Activated CD8-positive, alpha-beta T cell treated with anti-CD3 and anti-CD28 coated beads for 36 hours (primary cell): ENCODE data around the gene ANKRD44. TPM values are rescaled to one million over a fixed set of nuclear protein-coding genes. Genes with fewer than 3 reads are reported as not detected.

Experiments used
- ATAC-seq: fragments of 200-7000 bp; cut with Tn5 transposase; one replicate; pipeline ENCODE4 v1.10.0; 2021; ENCODE audit warnings: mild to moderate bottlenecking, moderate library complexity
- CTCF ChIA-PET: fragments of 350-600 bp; sonication (Branson Sonifier 250); formaldehyde crosslinking; loops from one replicate; lab custom pipeline; 2021; ENCODE audit warnings: antibody characterized with exemption; lab: Charles Lee
- POLR2A ChIA-PET: fragments of 350-600 bp; sonication (Branson Sonifier 250); formaldehyde crosslinking; loops from one replicate; lab custom pipeline; 2021; ENCODE audit warnings: antibody characterized with exemption; lab: Charles Lee
- DNase-seq: peaks from one replicate; pipeline ENCODE4 v3.0.0-alpha.2; 2020
- H3K27ac Mint-ChIP-seq: one replicate; pipeline ENCODE4 v1.8.0; 2021; ENCODE audit warnings: mild to moderate bottlenecking, mixed read lengths
- H3K27me3 Mint-ChIP-seq: one replicate; pipeline ENCODE4 v1.8.0; 2021; ENCODE audit warnings: mixed read lengths
- H3K36me3 Mint-ChIP-seq: one replicate; pipeline ENCODE4 v1.8.0; 2021; ENCODE audit warnings: low read depth, mixed read lengths
- H3K4me1 Mint-ChIP-seq: one replicate; pipeline ENCODE4 v1.8.0; 2021; ENCODE audit warnings: low read depth, mixed read lengths
- H3K4me3 Mint-ChIP-seq: one replicate; pipeline ENCODE4 v1.8.0; 2021; ENCODE audit warnings: mild to moderate bottlenecking, moderate library complexity, mixed read lengths
- H3K9me3 Mint-ChIP-seq: one replicate; pipeline ENCODE4 v1.8.0; 2021; ENCODE audit warnings: mixed read lengths
- CTCF ChIP-seq: fragments of 200-600 bp; IDR thresholded peaks from one replicate; pipeline ENCODE4 v1.8.0; 2022; ENCODE audit warnings: antibody characterized with exemption, mild to moderate bottlenecking
- intact Hi-C: fragments of 100-400 bp; cut with micrococcal nuclease; formaldehyde crosslinking; loops from one replicate; pipeline ENCODE4 v1.10.0; 2022
- total RNA-seq, 2 experiments: library from RNA; stranded (reverse); gene quantifications; one replicate each; pipeline ENCODE4 v1.2.3, GENCODE V29; 2021

ANKRD44 gene
- total RNA-seq, 2 experiments from 2014 or later, result 131 to 132 TPM

DNA sequence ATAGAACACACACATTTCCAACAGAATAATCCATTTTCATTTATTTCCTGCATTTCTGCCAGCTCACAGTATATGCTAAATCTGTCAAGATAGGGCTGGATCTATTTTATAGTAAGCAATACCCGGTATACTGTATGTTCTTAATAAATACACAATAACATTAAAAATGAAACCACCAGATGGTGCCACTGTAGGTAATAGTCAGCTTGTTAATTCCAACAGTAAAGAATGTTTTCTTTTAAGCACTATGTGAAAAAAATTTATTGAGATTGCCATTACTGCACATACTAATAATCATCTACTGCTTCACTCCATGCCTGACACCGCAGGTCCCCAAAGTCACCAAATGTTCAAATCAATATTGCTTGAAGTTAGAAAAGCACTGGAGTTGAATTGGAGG lies 252.6 kb downstream of the ANKRD44 start:
- DNase-seq (no peak), ATAC-seq (no peak)
- H3K4me1 Mint-ChIP-seq, result peaks cover 34% of the 10 kb centered on the region
- CTCF ChIA-PET, result interaction anchor here (0.7 to 4.5 kb wide), 5 partner anchors 12 to 361 kb away, joined by 3 to 21 read pairs (median 4); no protein-coding TSS in a partner anchor
- H3K4me3 Mint-ChIP-seq, result no peak overlapping the region
- TF ChIP-seq CTCF, result no peak
- H3K9me3 Mint-ChIP-seq, result peaks cover 21% of the 10 kb centered on the region
- H3K27ac Mint-ChIP-seq, result no peak overlapping the region
- intact Hi-C loops, result no loop called here
- H3K27me3 Mint-ChIP-seq, result no peaks in the 10 kb centered on the region
- H3K36me3 Mint-ChIP-seq, result peaks cover 83% of the 10 kb centered on the region
- POLR2A ChIA-PET, result no interaction called here

DNA sequence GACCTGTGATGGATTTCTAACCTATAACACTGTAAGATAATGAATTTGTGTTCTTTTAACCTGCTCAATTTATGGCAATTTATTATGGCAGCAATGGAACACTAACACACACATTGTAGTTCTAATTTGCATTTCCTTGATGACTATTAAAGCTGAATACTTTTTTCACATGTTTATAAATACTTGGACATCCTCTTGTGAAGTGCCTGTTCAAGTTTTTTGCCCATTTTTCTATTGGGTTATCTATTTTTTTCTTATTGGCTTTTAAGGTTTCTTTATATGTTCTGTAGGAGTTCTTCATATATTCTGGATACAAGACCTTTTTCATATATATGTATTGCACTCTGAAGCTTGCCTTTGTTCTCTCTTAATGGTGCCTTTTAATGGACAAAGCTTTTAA lies 255.5 kb downstream of the ANKRD44 start:
- peaks cover 85% of the 10 kb centered on the region for H3K36me3 Mint-ChIP-seq
- ChIA-PET CTCF (interaction anchor here (1.0 to 1.2 kb wide), 2 partner anchors 43 to 58 kb away, joined by 3 to 4 read pairs; no protein-coding TSS in a partner anchor), POLR2A (interaction anchor here (1.3 kb wide), 1 partner anchor 12 kb away, joined by 5 read pairs; no protein-coding TSS in a partner anchor)
- H3K4me1 Mint-ChIP-seq, result peaks cover 25% of the 10 kb centered on the region
- no peak for ATAC-seq
- peaks cover 21% of the 10 kb centered on the region for H3K9me3 Mint-ChIP-seq
- intact Hi-C loops, result no loop called here
- no peak for TF ChIP-seq CTCF
- no peaks in the 10 kb centered on the region for H3K27me3 Mint-ChIP-seq
- peak overlapping the region; percentile 31 for H3K27ac Mint-ChIP-seq
- no peak for DNase-seq
- no peak overlapping the region for H3K4me3 Mint-ChIP-seq

DNA sequence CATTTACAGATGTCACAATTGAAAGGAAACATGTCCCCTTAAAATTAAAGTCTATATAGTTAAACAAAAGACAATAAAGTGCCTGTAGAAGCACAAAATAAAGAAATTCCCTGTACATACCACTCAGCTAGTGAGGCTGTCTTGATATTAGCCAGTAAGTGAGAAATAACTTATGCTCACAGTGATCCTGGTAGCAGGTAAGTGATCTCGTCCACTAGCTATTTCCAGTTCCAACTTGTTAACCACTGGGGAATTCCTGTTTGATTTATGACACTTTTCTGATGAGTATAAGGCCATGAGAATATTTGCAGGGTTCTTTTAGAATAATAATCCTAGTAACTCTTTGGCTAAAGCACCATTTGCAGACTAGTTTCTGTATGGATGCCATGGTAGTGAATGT lies 256.1 kb downstream of the ANKRD44 start:
- ATAC-seq, result peak; percentile 75
- Mint-ChIP-seq H3K36me3 (peaks cover 85% of the 10 kb centered on the region), H3K9me3 (peaks cover 21% of the 10 kb centered on the region), H3K27ac (peak overlapping the region; percentile 31), H3K27me3 (no peaks in the 10 kb centered on the region), H3K4me3 (no peak overlapping the region), H3K4me1 (peaks cover 23% of the 10 kb centered on the region)
- ChIA-PET POLR2A (interaction anchor here (1.3 kb wide), 1 partner anchor 11 kb away, joined by 5 read pairs; no protein-coding TSS in a partner anchor), CTCF (interaction anchor here (1.0 to 1.2 kb wide), 2 partner anchors 42 to 59 kb away, joined by 3 to 4 read pairs; no protein-coding TSS in a partner anchor)
- intact Hi-C loops, result no loop called here
- no peak for DNase-seq
- TF ChIP-seq CTCF, result no peak

GRCh38 chr2:197052356-197052755 lies 258.2 kb downstream of the ANKRD44 start:
- Mint-ChIP-seq H3K27me3 (no peaks in the 10 kb centered on the region), H3K36me3 (peaks cover 84% of the 10 kb centered on the region), H3K4me1 (peaks cover 23% of the 10 kb centered on the region), H3K9me3 (peaks cover 20% of the 10 kb centered on the region), H3K27ac (peak overlapping the region; percentile 8), H3K4me3 (no peak overlapping the region)
- no peak for TF ChIP-seq CTCF
- ChIA-PET CTCF (no interaction called here), POLR2A (no interaction called here)
- DNase-seq, result no peak
- intact Hi-C loops, result no loop called here
- ATAC-seq, result no peak

- no peaks in the 10 kb centered on the region for H3K9me3 Mint-ChIP-seq
- intact Hi-C loops, result no loop called here
Observed at GRCh38 chr2:197045115-197045514, 265.5 kb downstream of the ANKRD44 start.

More at GRCh38 chr2:197045115-197045514, 265.5 kb downstream of the ANKRD44 start:
- Mint-ChIP-seq H3K27ac (peak overlapping the region; percentile 45), H3K4me3 (no peak overlapping the region), H3K27me3 (no peaks in the 10 kb centered on the region), H3K36me3 (peaks cover 39% of the 10 kb centered on the region), H3K4me1 (peaks cover 15% of the 10 kb centered on the region)
- ChIA-PET POLR2A (interaction anchor here (0.6 to 0.7 kb wide), 2 partner anchors 12 to 46 kb away, joined by 3 read pairs; no protein-coding TSS in a partner anchor), CTCF (interaction anchor here (0.9 to 1.8 kb wide), 5 partner anchors 9 to 33 kb away, joined by 3 to 6 read pairs (median 4); no protein-coding TSS in a partner anchor)
- no peak for ATAC-seq
- no peak for DNase-seq
- TF ChIP-seq CTCF, result no peak
